AG09319 (cell line): ENCODE results near the gene PNKD.

Source experiments
- DNase-seq: peaks from one replicate; pipeline ENCODE4 v3.0.0-alpha.2; 2010; ENCODE audit warnings: low read depth; ENCODE audit errors: extremely low read depth
- TF ChIP-seq, protein P1 (sequence below): IDR thresholded peaks from 2 replicates; pipeline ENCODE4 v1.5.1; 2011; ENCODE audit warnings: low read depth, mild to moderate bottlenecking, inconsistent platforms, low read length, moderate library complexity

Gene PNKD, protein sequence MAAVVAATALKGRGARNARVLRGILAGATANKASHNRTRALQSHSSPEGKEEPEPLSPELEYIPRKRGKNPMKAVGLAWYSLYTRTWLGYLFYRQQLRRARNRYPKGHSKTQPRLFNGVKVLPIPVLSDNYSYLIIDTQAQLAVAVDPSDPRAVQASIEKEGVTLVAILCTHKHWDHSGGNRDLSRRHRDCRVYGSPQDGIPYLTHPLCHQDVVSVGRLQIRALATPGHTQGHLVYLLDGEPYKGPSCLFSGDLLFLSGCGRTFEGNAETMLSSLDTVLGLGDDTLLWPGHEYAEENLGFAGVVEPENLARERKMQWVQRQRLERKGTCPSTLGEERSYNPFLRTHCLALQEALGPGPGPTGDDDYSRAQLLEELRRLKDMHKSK

DNA sequence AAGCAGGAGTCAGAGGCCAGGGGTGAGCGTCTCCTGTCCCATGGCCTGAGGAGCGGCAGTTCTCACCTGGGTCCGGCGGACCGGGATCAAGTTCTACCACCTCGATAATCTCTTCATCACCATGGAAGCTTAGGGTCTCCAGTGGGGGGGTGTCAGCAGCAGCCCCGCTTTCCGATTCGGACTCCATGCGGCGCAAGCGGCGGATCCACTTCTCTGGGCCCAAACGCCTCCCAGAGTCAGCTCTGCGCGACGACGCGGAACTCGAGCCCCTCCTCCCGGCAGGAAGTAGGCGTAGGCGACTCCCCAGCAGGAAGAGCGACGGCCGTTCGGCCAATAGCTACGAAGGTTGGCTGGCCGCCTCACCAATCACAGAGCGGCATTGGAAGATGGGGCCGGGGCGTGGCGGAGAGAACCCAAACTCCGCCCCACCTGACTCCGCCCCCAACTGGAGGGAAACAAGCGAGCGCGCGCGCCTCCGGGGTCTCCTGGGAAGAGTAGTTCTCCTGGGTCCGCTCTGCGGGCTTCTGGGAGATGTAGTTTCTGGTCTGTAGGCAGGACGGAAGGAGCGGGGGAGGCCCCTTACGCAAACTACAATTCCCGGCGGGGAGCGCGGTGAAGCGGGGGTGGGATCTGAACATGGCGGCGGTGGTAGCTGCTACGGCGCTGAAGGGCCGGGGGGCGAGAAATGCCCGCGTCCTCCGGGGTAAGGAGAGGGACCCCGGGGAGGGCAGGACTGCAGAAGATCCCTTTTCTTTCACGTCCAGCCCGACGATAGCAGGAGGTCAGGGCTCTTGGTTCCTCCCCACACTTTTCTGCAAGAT is at the start of gene PNKD, which contains the start of gene AAMP:
Gene PNKD, plus strand, starts transcription at position 620 of the 821 bp plus-strand sequence. Its CDS starts 17 bp downstream, at position 637.
Gene AAMP, minus strand, starts transcription at position 238 of the 821 bp plus-strand sequence. Its CDS starts 51 bp downstream, at position 187.
- TF ChIP-seq, protein P1, sequence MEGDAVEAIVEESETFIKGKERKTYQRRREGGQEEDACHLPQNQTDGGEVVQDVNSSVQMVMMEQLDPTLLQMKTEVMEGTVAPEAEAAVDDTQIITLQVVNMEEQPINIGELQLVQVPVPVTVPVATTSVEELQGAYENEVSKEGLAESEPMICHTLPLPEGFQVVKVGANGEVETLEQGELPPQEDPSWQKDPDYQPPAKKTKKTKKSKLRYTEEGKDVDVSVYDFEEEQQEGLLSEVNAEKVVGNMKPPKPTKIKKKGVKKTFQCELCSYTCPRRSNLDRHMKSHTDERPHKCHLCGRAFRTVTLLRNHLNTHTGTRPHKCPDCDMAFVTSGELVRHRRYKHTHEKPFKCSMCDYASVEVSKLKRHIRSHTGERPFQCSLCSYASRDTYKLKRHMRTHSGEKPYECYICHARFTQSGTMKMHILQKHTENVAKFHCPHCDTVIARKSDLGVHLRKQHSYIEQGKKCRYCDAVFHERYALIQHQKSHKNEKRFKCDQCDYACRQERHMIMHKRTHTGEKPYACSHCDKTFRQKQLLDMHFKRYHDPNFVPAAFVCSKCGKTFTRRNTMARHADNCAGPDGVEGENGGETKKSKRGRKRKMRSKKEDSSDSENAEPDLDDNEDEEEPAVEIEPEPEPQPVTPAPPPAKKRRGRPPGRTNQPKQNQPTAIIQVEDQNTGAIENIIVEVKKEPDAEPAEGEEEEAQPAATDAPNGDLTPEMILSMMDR: peak; percentile 16
- DNase-seq: peak; percentile 99

DNA sequence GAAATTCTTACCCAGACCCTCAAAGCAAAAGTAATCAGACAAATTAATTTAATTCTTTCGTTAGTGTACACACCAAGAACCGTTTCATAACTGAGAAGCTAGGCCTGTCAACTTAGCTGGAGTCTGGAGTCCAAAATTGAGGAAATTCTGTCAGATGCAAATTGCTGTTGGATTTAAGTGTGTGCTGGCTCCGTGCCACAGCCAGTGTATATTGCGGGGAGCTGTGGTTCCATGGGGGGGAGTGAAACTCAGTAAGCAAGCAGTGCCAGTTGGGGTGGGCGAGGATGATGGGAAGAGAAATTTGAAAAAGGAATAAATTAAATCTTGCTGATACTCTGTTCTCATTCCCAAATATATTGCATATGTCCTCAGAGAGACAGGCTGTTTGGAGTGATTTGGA is 49.3 kb upstream of the PNKD start:
- DNase-seq: no peak

DNA sequence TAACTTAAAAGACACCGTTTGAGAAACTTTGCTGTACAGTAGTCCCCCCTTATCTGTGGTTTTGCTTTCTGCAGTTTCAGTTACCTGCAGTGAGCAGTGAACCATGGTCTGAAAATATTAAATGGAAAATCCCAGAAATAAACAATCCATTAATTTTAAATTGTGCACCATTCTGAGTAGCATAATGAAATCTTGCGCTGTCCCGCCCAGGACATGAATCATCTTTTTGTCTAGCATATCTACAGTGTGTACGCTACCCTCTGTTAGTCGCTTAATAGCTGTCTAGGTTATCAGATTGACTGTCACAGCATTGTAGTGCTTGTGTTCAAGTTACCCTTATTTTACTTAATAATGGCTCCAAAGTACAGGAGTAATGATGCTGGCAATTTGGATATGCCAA is 47.3 kb upstream of the PNKD start:
- TF ChIP-seq, protein P1: no peak
- no peak for DNase-seq

More for the DNA sequence above, 49.3 kb upstream of the PNKD start:
- TF ChIP-seq, protein P1: no peak

DNA sequence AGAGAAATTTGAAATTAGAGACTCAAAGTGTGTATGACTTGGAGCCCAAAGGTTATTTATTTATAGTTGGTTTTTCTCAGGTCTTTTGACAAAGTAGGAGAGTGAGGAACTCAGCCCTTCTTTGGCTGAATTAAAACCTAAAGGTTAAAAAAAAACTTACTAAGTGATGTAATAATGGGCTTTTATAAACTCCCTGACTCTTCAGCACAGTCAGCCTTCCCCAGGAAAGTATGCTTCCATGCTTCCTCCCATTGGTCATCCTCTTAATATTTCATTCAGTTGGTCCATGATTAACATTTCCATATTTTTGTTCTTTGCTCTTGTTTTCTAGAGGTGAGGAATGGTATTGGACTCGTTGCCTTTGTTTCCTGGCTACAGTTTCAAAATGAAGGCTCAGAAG is 46.1 kb upstream of the PNKD start:
- DNase-seq: no peak

DNA sequence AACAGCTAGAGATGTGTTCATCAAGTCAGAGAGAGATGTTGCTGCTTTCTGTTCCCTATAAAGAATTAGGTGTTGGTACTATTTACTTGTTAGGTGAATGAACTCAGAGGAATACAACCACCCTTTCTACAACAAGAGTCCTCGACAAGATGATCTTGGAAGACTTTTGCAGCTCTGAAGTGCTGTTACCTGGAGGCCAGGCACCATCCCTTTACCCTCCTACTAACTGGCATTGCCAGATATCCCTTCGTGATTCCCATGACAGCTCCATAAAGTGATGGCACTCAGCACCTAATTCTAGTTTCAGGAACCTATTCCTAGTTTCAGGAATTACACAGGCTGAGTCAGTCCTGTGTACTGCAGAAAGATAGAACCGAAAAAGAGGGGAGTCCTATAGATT is 43.4 kb upstream of the PNKD start:
- no peak for DNase-seq
- TF ChIP-seq, protein P1: no peak

More for the DNA sequence above, 46.1 kb upstream of the PNKD start:
- TF ChIP-seq, protein P1: no peak

DNA sequence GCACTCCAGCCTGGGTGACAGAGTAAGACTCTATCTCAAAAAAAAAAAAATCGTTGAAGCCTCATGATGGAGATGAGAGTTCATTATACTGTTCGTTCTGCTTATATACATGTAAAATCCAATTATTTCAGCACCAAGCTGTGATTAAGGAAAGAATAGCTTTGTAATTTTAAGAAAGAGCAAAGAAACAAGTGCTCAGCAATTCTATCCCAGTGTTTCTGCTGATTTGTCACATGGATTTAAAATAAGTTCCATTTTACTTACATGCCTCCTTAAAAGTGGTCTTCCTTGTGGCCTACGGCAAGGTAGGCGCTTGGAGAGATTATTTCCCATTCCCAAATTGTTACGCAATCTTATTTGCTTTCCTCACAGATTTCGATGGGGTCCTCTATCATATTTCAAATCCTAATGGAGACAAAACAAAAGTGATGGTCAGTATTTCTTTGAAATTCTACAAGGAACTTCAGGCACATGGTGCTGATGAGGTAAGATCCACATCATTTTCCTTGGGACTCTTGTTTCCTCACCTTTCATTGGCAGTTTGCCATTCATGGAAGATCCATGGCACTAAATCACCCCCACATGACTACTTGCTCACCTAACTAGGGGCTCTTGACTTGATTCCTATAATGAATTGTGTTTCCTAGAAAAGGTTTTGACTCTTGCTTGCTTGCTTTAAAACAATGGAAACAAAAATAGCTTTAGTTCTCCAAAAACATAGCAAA is 41.8 kb upstream of the PNKD start:
- TF ChIP-seq, protein P1: no peak
- DNase-seq: no peak
